ENCODE results near the gene ZFPM1. TPM values are rescaled to one million over a fixed set of nuclear protein-coding genes. Genes with fewer than 3 reads are reported as not detected.

ZFPM1 gene
- total RNA-seq, 2 donors from 2014 or later = 18.1 to 21.5 TPM

DNA sequence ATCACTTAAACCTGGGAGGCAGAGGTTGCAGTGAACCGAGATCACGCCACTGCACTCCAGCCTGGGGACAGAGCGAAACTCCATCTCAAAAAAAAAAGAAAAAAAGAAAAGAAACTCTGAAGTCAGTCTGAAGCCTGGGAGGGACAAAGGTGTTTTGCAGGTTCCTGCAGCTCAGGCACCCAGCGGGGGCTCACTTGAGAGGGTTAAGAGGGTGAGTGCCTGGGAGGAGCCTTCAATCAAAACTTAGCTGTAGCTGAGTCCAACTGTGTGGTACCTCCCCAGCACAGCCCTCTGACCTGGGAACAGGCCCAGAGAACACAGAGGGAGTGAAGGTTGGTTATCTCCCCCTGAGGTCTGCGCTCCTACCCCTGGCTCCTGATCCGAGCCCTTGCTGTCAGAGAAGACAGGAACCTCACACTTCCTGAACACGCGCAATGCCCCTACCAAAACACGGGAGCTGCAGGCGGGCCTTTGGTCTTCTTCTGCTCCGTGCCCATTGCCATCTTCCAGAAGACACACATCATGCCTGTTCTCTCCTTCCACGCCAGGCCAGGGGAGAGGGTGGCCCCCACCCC lies 96.7 kb downstream of the ZFPM1 start:
- no peak overlapping the region for H3K27ac ChIP-seq (ENCODE audit: low read depth, low read length)
- no peak overlapping the region for H3K4me3 ChIP-seq (ENCODE audit: low read length)
- H3K9ac ChIP-seq (ENCODE audit: extremely low read depth, low read length, poor library complexity, severe bottlenecking) = no peak overlapping the region
- no peaks in the 10 kb centered on the region for H3K9me3 ChIP-seq (ENCODE audit: control insufficient read depth, low read length)
- no peak for DNase-seq
- H3K36me3 Mint-ChIP-seq (ENCODE audit: low read depth) = no peaks in the 10 kb centered on the region
- H3K36me3 ChIP-seq (ENCODE audit: control insufficient read depth, insufficient read depth, low read length) = no peaks in the 10 kb centered on the region
- H3K4me1 ChIP-seq (ENCODE audit: control insufficient read depth, insufficient read depth, low read length) = peaks cover 8% of the 10 kb centered on the region
- peaks cover 3% of the 10 kb centered on the region for H3K9me3 Mint-ChIP-seq
- peaks cover 11% of the 10 kb centered on the region for H3K4me1 Mint-ChIP-seq
- peaks cover 32% of the 10 kb centered on the region for H3K27me3 Mint-ChIP-seq (ENCODE audit: insufficient read depth)
- no peak overlapping the region for H3K4me3 Mint-ChIP-seq
- 78 to 86% methylated on average over 11 to 12 of the region's 12 CpGs for WGBS, 2 experiments (ENCODE audit: insufficient coverage in 1 of 2, insufficient read length in 1 of 2)
- H3K27ac Mint-ChIP-seq = no peak overlapping the region
- TF ChIP-seq CTCF (conservative IDR thresholded peaks at IDR 0.05) = no peak
- H3K27me3 ChIP-seq (ENCODE audit: control insufficient read depth, insufficient read depth, low read length, poor library complexity, severe bottlenecking) = peaks cover 36% of the 10 kb centered on the region

DNA sequence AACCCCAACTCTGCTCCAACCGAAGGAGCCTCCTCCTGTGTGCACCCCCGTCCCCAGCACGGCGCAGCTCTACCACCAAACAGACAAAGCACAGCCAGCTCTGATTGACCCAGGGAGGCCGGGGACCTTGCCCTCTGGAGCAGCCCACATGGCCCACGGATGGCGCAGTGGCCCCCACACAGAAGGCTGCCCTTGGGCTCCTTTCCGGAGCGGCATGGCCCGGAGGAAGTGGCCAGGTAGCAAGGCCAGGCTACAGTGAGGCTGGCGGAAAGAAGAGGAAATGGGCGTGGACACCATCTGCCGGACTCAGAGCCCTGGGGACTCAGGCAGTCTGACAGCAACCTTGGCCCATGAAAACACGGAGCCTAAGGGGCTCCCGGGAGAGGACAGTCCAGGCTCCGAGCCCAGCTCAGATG lies 97.2 kb downstream of the ZFPM1 start:
- Mint-ChIP-seq H3K36me3 (ENCODE audit: low read depth) (no peaks in the 10 kb centered on the region), H3K27me3 (ENCODE audit: insufficient read depth) (peaks cover 28% of the 10 kb centered on the region), H3K9me3 (no peaks in the 10 kb centered on the region)

GRCh38 chr16:88552166-88552565 lies 99.1 kb downstream of the ZFPM1 start:
- no peak overlapping the region for H3K27ac Mint-ChIP-seq
- Histone ChIP-seq H3K27me3 (ENCODE audit: control insufficient read depth, insufficient read depth, low read length, poor library complexity, severe bottlenecking) (peaks cover 16% of the 10 kb centered on the region), H3K36me3 (ENCODE audit: control insufficient read depth, insufficient read depth, low read length) (no peaks in the 10 kb centered on the region), H3K4me1 (ENCODE audit: control insufficient read depth, insufficient read depth, low read length) (peaks cover 8% of the 10 kb centered on the region), H3K9ac (ENCODE audit: extremely low read depth, low read length, poor library complexity, severe bottlenecking) (no peak overlapping the region), H3K27ac (ENCODE audit: low read depth, low read length) (no peak overlapping the region), H3K4me3 (ENCODE audit: low read length) (no peak overlapping the region), H3K9me3 (ENCODE audit: control insufficient read depth, low read length) (no peaks in the 10 kb centered on the region)
- no peaks in the 10 kb centered on the region for H3K36me3 Mint-ChIP-seq (ENCODE audit: low read depth)
- H3K27me3 Mint-ChIP-seq (ENCODE audit: insufficient read depth) = peaks cover 20% of the 10 kb centered on the region
- H3K4me3 Mint-ChIP-seq = no peak overlapping the region
- peaks cover 11% of the 10 kb centered on the region for H3K4me1 Mint-ChIP-seq
- no peak for DNase-seq
- no peak for TF ChIP-seq CTCF (conservative IDR thresholded peaks at IDR 0.05)
- WGBS, 2 experiments (ENCODE audit: insufficient coverage in 1 of 2, insufficient read length in 1 of 2) = 82 to 94% methylated on average over 6 to 10 of the region's 10 CpGs
- H3K9me3 Mint-ChIP-seq = peaks cover 2% of the 10 kb centered on the region

More for the DNA sequence above, 97.2 kb downstream of the ZFPM1 start:
- H3K36me3 ChIP-seq (ENCODE audit: control insufficient read depth, insufficient read depth, low read length) = no peaks in the 10 kb centered on the region
- WGBS, 2 experiments (ENCODE audit: insufficient coverage in 1 of 2, insufficient read length in 1 of 2) = 83 to 90% methylated on average over 11 to 16 of the region's 16 CpGs
- peaks cover 31% of the 10 kb centered on the region for H3K27me3 ChIP-seq (ENCODE audit: control insufficient read depth, insufficient read depth, low read length, poor library complexity, severe bottlenecking)
- H3K4me3 ChIP-seq (ENCODE audit: low read length) = no peak overlapping the region
- TF ChIP-seq CTCF (conservative IDR thresholded peaks at IDR 0.05) = no peak
- H3K9ac ChIP-seq (ENCODE audit: extremely low read depth, low read length, poor library complexity, severe bottlenecking) = no peak overlapping the region
- Mint-ChIP-seq H3K27ac (no peak overlapping the region), H3K4me1 (peaks cover 11% of the 10 kb centered on the region), H3K4me3 (no peak overlapping the region)
- no peak overlapping the region for H3K27ac ChIP-seq (ENCODE audit: low read depth, low read length)
- peaks cover 8% of the 10 kb centered on the region for H3K4me1 ChIP-seq (ENCODE audit: control insufficient read depth, insufficient read depth, low read length)
- DNase-seq = peak; percentile 39
- no peaks in the 10 kb centered on the region for H3K9me3 ChIP-seq (ENCODE audit: control insufficient read depth, low read length)
